ENCODE data around the gene CCDC17.

The CCDC17 gene

DNA sequence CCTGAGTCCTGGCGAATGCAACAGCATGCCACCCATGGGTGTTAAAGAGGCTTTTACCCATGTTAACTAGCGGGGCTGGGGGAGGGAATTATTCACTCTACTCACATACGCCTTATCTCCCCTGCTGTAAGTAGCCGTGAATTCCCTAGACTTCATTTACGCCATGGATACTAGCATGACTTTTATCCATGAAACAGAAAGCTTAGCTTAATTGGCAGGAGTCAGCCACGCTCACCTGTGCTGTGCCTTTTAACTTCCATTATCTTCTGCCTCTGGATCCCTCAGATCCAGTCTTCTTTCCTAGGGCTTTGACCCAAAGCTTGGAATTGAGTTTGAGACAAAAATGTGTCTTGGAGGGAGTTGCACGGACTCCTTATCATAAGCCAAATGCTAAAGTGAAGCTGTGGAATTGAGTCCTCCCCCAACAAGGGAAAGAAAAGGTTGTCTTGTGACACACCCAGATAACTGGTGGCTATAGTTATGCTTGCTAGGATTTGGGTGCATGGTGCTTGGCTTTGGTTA lies 49.7 kb downstream of the CCDC17 start:
- no peak for FAIRE-seq

DNA sequence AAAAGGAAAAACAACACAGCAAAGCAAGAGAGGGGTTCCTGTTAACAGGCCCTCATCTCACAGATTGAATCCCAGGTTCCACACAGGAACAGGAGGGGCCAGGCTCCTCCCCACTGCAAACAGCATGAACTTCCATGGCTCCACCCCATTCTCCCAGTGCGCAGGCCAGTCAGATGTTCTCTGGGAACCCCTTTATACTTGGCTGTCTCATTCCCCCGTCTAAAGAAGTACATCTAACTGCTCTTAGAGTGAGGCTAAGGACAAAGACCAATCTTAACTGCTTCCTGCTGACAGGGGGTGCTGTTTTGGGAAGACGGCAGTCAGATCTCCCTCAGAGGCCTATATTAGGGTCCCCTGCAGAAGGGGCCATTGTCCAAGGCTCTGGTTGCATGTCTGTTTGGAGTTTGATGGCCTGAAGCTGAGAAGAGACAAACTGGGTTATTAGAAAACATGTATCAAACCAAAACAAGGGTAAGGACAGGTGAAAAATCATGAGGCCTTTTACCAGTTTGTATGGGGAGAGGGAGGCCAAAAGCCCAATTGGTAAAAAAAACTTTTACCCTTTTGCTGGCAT lies 50.5 kb downstream of the CCDC17 start:
- no peak for FAIRE-seq

DNA sequence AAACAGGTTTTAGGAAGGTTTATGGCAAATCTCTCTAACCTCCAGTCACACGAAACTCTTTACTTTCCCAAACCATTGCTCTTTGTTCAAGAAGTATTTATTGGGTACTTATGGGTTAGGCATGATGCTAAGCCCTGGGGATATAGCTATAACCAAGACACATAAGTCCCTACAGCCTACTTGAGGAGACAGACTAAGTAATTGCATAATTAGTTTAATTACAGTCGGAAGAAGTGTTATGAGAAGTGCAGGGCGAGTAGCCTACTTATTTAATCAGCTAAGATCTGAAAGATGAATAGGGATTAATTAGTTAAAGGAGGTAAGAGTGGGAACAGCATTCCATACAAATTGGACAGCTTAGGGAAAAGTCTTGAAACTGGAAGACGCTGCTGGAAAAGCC lies 53.2 kb downstream of the CCDC17 start:
- no peak for FAIRE-seq
